ENCODE measurements around the gene CD4.

CD4 gene

GRCh38 chr12:6819106-6820030 is 30.0 kb downstream of the CD4 start:
- peak overlapping the region; percentile 36; the same call in 1 of the 2 replicates for H3K4me3 ChIP-seq (ENCODE audit: low read length)
- H3K9me3 ChIP-seq (ENCODE audit: insufficient read depth, low read depth, low read length) = no peaks in the 10 kb centered on the region
- no peaks in the 10 kb centered on the region for H3K36me3 ChIP-seq (ENCODE audit: insufficient read depth, low read depth, low read length)
- peaks cover 38% of the 10 kb centered on the region for H3K27me3 ChIP-seq (ENCODE audit: insufficient read depth, low read length)
- H3K27ac ChIP-seq (ENCODE audit: low read length) = no peak overlapping the region
- peak overlapping the region; percentile 1; the same call in 1 of the 2 replicates for H3K9ac ChIP-seq (ENCODE audit: low read depth, low read length)
- peaks cover 27% of the 10 kb centered on the region for H3K4me1 ChIP-seq (ENCODE audit: insufficient read depth, low read length)

GRCh38 chr12:6820166-6820565 is 30.8 kb downstream of the CD4 start:
- no peaks in the 10 kb centered on the region for H3K9me3 ChIP-seq (ENCODE audit: insufficient read depth, low read depth, low read length)
- H3K36me3 ChIP-seq (ENCODE audit: insufficient read depth, low read depth, low read length) = no peaks in the 10 kb centered on the region
- no peak overlapping the region for H3K9ac ChIP-seq (ENCODE audit: low read depth, low read length)
- peaks cover 41% of the 10 kb centered on the region for H3K27me3 ChIP-seq (ENCODE audit: insufficient read depth, low read length)
- no peak overlapping the region for H3K27ac ChIP-seq (ENCODE audit: low read length)
- peaks cover 27% of the 10 kb centered on the region for H3K4me1 ChIP-seq (ENCODE audit: insufficient read depth, low read length)
- no peak overlapping the region for H3K4me3 ChIP-seq (ENCODE audit: low read length)

- H3K4me3 ChIP-seq (ENCODE audit: low read length) = peak within 1 kb of the TSS; percentile 79
These were observed 32.5 kb downstream of the CD4 start, which contains the start of gene GPR162 for GRCh38 chr12:6821591-6822425. Gene GPR162, plus strand, starts transcription at chr12:6821821. Its CDS starts 2,078 bp downstream, at chr12:6823899.

GRCh38 chr12:6822426-6823135 is 33.3 kb downstream of the CD4 start:
- H3K27ac ChIP-seq (ENCODE audit: low read length) = no peak overlapping the region
- H3K27me3 ChIP-seq (ENCODE audit: insufficient read depth, low read length) = peaks cover 47% of the 10 kb centered on the region
- H3K36me3 ChIP-seq (ENCODE audit: insufficient read depth, low read depth, low read length) = no peaks in the 10 kb centered on the region

More at GRCh38 chr12:6821591-6822425, 32.5 kb downstream of the CD4 start, which contains the start of gene GPR162:
- peaks cover 30% of the 10 kb centered on the region for H3K4me1 ChIP-seq (ENCODE audit: insufficient read depth, low read length)
- no peaks in the 10 kb centered on the region for H3K36me3 ChIP-seq (ENCODE audit: insufficient read depth, low read depth, low read length)
- H3K9ac ChIP-seq (ENCODE audit: low read depth, low read length) = peak within 1 kb of the TSS; percentile 73
- H3K9me3 ChIP-seq (ENCODE audit: insufficient read depth, low read depth, low read length) = no peaks in the 10 kb centered on the region
- H3K27ac ChIP-seq (ENCODE audit: low read length) = peak within 1 kb of the TSS; percentile 53
- peaks cover 47% of the 10 kb centered on the region for H3K27me3 ChIP-seq (ENCODE audit: insufficient read depth, low read length)

GRCh38 chr12:6823182-6824084 is 34.1 kb downstream of the CD4 start:
- Histone ChIP-seq H3K27ac (ENCODE audit: low read length) (no peak overlapping the region), H3K4me1 (ENCODE audit: insufficient read depth, low read length) (peaks cover 34% of the 10 kb centered on the region), H3K9me3 (ENCODE audit: insufficient read depth, low read depth, low read length) (no peaks in the 10 kb centered on the region), H3K4me3 (ENCODE audit: low read length) (no peak overlapping the region), H3K9ac (ENCODE audit: low read depth, low read length) (no peak overlapping the region), H3K36me3 (ENCODE audit: insufficient read depth, low read depth, low read length) (no peaks in the 10 kb centered on the region), H3K27me3 (ENCODE audit: insufficient read depth, low read length) (peaks cover 47% of the 10 kb centered on the region)

More at GRCh38 chr12:6822426-6823135, 33.3 kb downstream of the CD4 start:
- Histone ChIP-seq H3K9ac (ENCODE audit: low read depth, low read length) (peak overlapping the region; percentile 73; the same call in 1 of the 2 replicates), H3K4me3 (ENCODE audit: low read length) (peak overlapping the region; percentile 79), H3K9me3 (ENCODE audit: insufficient read depth, low read depth, low read length) (no peaks in the 10 kb centered on the region), H3K4me1 (ENCODE audit: insufficient read depth, low read length) (peaks cover 34% of the 10 kb centered on the region)

GRCh38 chr12:6824085-6824775 is 34.9 kb downstream of the CD4 start:
- H3K9ac ChIP-seq (ENCODE audit: low read depth, low read length) = no peak overlapping the region
- no peak overlapping the region for H3K4me3 ChIP-seq (ENCODE audit: low read length)
- H3K36me3 ChIP-seq (ENCODE audit: insufficient read depth, low read depth, low read length) = no peaks in the 10 kb centered on the region
- no peak overlapping the region for H3K27ac ChIP-seq (ENCODE audit: low read length)
- peaks cover 47% of the 10 kb centered on the region for H3K27me3 ChIP-seq (ENCODE audit: insufficient read depth, low read length)
- peaks cover 31% of the 10 kb centered on the region for H3K4me1 ChIP-seq (ENCODE audit: insufficient read depth, low read length)
- no peaks in the 10 kb centered on the region for H3K9me3 ChIP-seq (ENCODE audit: insufficient read depth, low read depth, low read length)

DNA sequence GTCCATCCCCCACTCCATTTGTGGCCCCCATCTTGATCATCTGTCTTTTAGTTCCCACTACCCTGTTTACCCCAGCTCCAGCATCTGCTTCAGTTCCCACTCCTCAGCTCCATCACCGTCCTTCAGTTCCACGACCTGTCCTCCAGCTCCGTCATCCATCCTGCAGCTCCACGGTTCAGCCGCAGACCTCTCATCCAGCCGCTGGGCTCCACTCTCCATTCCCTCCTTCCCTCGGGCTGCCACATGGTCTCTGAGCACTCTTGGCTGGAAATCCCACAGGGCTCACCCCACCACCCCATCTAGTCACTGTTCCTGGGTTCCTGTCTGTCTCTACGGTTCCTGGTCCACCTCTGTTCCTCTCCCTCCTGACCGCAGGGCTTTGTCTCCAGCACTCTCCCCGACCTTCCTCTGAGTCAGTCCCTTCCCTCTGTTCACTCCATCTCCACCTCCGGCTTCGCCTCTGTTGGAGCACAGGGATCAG is 35.6 kb downstream of the CD4 start:
- Histone ChIP-seq H3K4me1 (ENCODE audit: insufficient read depth, low read length) (peaks cover 29% of the 10 kb centered on the region), H3K27ac (ENCODE audit: low read length) (no peak overlapping the region), H3K4me3 (ENCODE audit: low read length) (peak overlapping the region; percentile 54; the same call in 1 of the 2 replicates), H3K36me3 (ENCODE audit: insufficient read depth, low read depth, low read length) (0 out of 2 replicates have a peak, but pooled peaks cover under 1% of the 10 kb centered on the region), H3K9me3 (ENCODE audit: insufficient read depth, low read depth, low read length) (no peaks in the 10 kb centered on the region), H3K9ac (ENCODE audit: low read depth, low read length) (no peak overlapping the region), H3K27me3 (ENCODE audit: insufficient read depth, low read length) (peaks cover 40% of the 10 kb centered on the region)

GRCh38 chr12:6825398-6826124 is 36.2 kb downstream of the CD4 start:
- Histone ChIP-seq H3K9ac (ENCODE audit: low read depth, low read length) (no peak overlapping the region), H3K27me3 (ENCODE audit: insufficient read depth, low read length) (peaks cover 39% of the 10 kb centered on the region), H3K4me1 (ENCODE audit: insufficient read depth, low read length) (peaks cover 28% of the 10 kb centered on the region), H3K9me3 (ENCODE audit: insufficient read depth, low read depth, low read length) (no peaks in the 10 kb centered on the region), H3K36me3 (ENCODE audit: insufficient read depth, low read depth, low read length) (peaks cover 7% of the 10 kb centered on the region), H3K4me3 (ENCODE audit: low read length) (peak overlapping the region; percentile 54; the same call in 1 of the 2 replicates), H3K27ac (ENCODE audit: low read length) (no peak overlapping the region)

- Histone ChIP-seq H3K9me3 (ENCODE audit: insufficient read depth, low read depth, low read length) (no peaks in the 10 kb centered on the region), H3K4me3 (ENCODE audit: low read length) (no peak overlapping the region), H3K9ac (ENCODE audit: low read depth, low read length) (no peak overlapping the region), H3K36me3 (ENCODE audit: insufficient read depth, low read depth, low read length) (peaks cover 13% of the 10 kb centered on the region), H3K27me3 (ENCODE audit: insufficient read depth, low read length) (peaks cover 39% of the 10 kb centered on the region), H3K27ac (ENCODE audit: low read length) (no peak overlapping the region), H3K4me1 (ENCODE audit: insufficient read depth, low read length) (peaks cover 22% of the 10 kb centered on the region; the same call in 1 of the 2 replicates)
These were observed 36.9 kb downstream of the CD4 start for GRCh38 chr12:6826125-6826733.

All from iPS-20b (cell line).